Hematopoietic multipotent progenitor cell treated with erythropoietin and hydrocortisone succinate and interleukin-3 and kit ligand, for 15 days (in vitro differentiated cells): Measurements from ENCODE around the gene NCAN.

Experiments
- DNase-seq: peaks from one replicate; pipeline ENCODE4 v3.0.0-alpha.2; 2015; ENCODE audit warnings: low spot score

NCAN gene

GRCh38 chr19:19260417-19261214 is 48.9 kb downstream of the NCAN start:
- no peak for DNase-seq

- no peak for DNase-seq
Measured at GRCh38 chr19:19261350-19262189, 49.8 kb downstream of the NCAN start.

GRCh38 chr19:19262190-19263057 is 50.7 kb downstream of the NCAN start:
- DNase-seq: no peak

DNA sequence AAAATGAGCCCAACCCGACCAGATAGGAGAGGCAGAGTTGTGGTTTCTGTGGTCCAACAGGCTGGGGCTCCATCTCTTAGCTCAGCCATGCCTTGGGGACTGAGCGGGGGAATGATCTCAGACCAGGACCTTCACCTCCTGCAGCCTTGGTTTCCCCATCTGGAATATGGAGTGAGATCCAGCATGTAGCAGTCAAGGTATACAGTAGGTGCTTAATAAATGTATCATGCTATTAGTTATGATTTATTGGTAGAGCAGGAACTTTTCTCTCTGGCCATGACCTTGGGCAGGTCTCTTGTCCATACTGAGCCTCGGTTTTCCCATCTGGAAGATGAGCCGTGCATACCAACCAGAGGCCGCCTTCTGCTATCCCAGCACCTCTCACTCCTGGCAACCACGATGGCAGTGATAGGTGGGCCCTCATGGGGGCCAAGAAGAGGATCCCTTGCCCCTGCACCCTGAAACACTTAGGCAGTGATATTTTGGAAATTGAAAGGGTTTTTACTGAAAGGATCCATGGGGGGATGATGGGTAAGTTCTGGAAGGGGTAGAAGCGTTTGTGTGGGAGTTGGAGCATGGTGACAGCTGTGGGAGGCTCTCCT is 52.2 kb downstream of the NCAN start:
- DNase-seq: no peak

- no peak for DNase-seq
Measured at GRCh38 chr19:19267305-19267704, 55.5 kb downstream of the NCAN start.

DNA sequence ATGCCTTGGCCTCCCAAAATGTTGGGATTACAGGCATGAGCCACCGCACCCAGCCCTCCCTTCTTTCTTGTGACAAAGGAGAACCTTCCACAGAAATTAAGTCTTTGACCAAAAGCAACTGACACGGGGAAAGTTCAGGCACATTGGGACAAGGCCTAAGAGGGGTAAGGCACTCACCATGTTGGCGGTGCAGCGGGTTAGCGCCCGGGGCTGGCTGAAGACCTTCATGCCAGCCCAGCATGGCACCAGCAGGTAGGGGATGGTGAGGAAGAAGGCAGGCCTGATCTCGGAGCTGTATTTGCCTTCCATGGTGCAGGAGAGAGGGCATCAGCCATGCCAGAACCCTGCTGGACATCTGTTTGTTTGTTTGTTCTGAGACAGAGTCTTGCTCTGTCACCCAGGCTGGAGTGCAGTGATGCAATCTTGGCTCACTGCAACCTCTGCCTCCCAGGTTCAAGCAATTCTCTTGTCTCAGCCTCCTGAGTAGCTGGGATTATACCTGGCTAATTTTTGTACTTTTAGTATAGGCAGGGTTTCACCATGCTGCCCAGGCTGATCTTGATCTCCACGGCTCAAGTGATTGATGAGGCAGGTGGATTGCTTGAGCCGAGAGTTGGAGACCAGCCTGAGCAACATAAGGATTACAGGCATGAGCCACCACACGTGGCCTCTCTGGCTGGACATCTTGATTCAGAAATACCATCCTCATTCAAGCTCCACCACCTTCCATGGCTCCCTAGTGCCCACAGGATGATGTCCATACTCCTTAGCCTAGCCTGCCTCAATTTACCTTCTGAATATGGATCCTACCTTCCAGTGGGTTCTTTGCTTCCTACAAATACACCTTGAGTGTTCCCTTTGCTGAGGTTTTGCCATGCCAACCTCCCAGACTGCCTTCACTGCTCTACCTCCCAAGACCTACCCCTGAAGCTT is 57.0 kb downstream of the NCAN start:
- no peak for DNase-seq

- DNase-seq: no peak
Measured at GRCh38 chr19:19269952-19270694, 58.4 kb downstream of the NCAN start.

DNA sequence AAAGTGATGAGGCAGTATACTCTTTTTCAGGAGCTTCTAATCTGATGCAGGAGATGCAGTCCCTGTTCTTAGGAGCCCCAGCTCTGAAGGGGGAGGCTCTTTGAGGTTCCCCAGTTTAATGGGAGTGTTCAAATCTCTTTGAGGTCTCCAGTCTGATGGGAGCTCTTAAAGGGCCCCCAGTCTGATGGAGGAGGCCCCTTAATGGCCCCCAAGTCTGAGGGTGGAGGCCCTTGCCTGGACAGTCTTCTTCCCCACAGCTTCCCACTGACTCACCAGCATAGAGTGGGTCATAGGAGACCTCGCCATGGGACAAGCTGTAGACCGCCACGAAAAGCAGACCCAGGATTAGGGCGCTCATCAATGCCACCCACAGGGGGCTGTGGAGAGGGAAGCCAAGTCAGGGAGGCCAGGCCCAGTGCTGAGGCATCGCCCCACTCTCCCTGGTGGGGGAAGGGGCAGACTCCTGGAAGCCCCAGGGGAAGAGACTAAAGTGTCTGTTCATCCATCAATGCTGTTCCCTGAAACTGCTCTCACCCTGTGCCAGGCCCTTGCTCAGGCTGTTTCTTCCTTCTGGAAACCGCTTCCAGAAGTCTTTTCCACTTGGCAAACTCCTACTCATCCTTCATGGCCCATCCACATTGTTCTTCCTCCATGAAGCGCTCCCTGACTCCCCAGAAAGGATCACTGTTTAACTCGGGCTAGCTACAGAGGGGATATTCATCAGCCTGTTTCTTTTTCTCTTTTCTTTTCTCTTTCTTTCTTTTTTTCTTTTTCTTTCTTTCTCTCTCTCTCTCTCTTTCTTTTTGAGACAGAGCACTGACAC is 59.2 kb downstream of the NCAN start:
- no peak for DNase-seq

DNA sequence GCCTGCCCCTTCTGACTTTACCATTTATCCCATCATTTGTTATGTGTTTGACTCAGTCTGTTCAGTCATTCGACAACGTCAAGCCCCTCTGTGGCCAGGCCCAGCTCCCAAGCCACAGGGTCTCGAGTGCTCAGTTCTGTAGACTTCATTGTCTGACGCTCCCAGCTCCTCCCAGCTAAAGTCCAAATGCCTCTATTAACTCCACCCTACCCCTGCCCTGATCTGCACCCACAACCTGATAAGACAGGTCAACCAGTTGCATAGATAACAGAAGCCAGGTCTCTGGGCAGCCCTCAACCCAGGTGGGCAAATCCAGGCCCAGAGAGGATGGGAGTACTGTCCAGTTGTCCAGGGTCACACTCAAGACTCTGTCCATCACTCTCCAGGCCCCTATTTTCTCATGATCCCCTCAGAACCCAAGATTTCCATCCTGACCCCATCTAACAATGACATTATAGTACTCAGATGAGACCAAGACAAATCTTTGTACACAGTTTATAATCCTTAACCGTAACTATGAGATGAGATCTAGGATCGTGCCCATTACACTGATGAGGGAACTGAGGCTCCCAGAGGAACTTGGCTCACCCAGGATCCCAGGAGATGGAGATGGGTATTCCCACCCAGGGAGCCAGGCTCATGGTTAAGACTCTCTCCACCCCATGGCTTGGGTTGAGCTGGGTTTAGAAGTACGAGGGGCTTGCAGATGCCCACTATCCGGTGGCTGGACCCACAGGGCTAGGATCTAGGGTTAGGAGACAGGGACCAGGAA is 60.3 kb downstream of the NCAN start:
- DNase-seq: no peak

DNA sequence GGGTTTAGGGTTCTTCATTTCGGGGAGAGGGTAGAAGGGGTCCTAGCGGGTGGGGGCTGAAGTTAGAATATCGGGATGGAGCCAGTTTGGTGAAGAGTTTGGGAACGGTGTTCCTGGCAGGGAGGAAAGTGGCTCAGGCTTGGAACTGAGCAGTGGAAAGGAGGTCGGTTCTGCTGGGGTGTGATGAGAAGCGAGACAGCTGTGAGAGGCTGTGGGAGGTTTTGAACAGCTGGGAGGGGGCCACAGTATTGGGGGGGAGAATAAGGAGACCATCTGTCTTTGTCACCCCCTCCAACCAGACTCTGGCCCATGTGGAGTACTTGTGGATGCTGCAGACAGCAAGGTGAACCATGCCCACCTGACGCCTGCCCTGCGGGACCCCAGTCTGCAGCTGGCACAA is 62.4 kb downstream of the NCAN start:
- no peak for DNase-seq

GRCh38 chr19:19274716-19275565 is 63.2 kb downstream of the NCAN start:
- DNase-seq: no peak

DNA sequence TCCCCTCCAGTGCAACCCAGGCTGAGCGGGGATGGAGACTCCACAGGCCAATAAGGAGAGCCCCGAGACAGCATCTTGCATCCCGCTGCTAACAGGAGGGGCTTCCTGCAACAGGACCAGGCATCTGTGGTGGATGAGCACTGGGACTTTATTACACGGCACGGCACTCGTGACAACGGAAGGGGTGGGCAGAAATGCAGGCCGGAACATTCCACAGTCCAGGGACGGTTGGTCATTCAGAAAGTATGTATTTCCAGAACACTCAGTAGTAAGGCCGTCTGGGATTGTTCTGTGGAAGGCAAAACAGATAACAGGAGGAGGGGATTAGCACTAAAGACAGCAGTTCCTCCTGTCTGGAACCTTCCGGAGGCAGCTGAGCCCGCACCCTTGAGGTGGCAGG is 64.6 kb downstream of the NCAN start:
- no peak for DNase-seq

- DNase-seq: no peak
Measured at GRCh38 chr19:19276851-19277250, 65.1 kb downstream of the NCAN start.

GRCh38 chr19:19278315-19278714 is 66.6 kb downstream of the NCAN start:
- no peak for DNase-seq

GRCh38 chr19:19279062-19279612 is 67.4 kb downstream of the NCAN start:
- no peak for DNase-seq

GRCh38 chr19:19279853-19280252 is 68.1 kb downstream of the NCAN start:
- DNase-seq: no peak

DNA sequence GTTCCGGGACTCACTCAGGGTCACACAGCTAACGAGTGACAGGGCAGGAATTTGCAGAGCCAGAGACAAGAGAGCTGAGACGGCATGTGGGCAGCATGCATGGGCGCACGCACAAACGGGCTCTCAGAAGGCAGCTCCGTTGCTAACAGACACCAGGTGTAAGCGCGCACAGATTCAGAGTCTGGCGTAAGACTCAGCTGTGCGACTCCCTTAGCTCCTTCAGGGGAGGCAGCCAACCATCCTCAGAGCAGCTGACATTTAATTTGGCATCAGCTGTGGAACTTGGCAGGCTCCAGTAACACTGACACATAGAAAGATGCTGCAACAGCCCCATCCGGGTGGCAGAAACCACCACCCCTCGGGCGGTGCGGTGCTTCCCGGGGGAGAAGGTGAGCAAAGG is 68.8 kb downstream of the NCAN start:
- DNase-seq: no peak
